ENCODE measurements around the gene IRAK3.

IRAK3 gene

DNA sequence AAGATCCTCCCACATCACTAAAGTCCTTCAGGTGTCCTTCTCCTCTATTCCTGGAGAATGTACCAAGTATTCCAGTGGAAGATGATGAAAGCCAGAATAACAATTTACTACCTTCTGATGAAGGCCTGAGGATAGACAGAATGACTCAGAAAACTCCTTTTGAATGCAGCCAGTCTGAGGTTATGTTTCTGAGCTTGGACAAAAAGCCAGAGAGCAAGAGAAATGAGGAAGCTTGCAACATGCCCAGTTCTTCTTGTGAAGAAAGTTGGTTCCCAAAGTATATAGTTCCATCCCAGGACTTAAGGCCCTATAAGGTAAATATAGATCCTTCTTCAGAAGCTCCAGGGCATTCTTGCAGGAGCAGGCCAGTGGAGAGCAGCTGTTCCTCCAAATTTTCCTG is 58.7 kb downstream of the IRAK3 start:
- no peak overlapping the region for H3K4me3 ChIP-seq (ENCODE audit: low read depth, low read length)

DNA sequence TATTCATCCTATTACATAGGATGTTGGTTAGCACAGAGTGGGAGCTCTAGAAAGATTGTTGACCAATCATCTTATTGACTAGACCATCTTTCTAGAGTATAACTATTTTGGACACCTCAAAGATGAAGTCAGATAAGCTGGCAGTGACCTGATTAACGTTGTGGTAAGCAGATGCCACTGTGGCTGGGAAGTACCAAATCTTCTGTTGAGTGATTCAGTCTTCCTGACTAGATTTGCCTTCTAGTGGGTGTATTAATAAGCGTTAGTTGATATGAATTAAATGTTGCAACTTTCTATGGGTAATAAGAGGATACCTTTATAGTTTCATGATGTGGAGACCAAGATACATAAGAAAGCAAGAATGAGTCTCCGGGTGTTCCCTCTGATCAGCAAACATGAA is 62.0 kb downstream of the IRAK3 start:
- H3K4me3 ChIP-seq (ENCODE audit: low read depth, low read length), result no peak overlapping the region

DNA sequence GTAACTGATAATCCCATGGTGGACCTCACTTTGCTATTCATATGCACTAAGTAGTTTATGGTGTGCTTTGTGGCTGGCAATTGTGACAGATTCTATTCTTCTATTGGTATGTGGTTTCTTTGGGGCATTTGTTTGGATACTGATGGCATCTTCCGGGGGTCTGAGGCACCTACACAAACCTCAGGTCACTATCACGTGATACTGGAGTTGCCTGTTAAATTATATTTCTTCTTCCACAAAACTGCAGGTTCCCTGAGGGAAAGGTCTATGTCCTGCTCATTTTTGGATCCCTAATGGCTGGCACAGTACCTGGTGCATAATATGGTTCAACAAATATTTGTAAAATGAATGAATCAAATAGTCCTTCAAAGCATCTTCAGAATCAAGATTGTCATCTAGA is 63.8 kb downstream of the IRAK3 start:
- no peak overlapping the region for H3K4me3 ChIP-seq (ENCODE audit: low read depth, low read length)

DNA sequence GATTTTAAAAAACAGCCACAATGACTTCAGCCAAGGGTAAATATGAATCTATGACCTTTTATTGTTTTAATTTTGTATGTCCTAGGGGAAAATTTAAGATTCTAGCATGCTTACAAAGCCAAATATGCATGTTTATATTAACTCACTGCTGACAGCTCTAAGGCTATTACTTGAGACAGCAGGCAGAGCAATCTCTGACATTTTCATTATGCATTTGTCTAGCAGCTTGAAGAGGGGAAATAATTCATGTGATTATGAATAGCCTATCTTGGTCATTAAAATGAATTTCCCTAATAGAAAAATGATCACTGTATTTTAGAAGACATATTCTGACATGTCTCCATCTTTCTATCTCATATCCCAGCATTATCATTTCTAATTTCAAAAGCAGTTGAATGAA is 66.7 kb downstream of the IRAK3 start:
- no peak overlapping the region for H3K4me3 ChIP-seq (ENCODE audit: low read depth, low read length)

DNA sequence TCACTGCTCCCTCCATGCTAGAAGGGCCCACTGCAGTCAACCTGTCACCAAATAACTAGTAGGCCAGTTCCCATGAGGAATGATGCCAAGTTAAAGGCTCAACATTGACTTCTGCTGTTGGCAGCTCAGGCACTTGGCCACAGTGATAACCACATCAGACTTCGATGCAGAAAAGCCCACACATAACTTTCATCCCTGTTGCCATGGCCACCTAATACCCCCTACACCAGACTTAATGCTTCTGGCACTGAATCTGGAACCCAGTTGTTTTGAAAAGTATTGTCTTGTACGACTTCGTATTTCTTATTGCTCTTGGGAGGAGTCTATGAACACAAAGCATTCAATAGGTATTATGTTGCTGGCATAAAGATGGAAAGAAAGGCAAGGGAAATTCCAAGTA is 69.0 kb downstream of the IRAK3 start:
- H3K4me3 ChIP-seq (ENCODE audit: low read depth, low read length), result no peak overlapping the region

DNA sequence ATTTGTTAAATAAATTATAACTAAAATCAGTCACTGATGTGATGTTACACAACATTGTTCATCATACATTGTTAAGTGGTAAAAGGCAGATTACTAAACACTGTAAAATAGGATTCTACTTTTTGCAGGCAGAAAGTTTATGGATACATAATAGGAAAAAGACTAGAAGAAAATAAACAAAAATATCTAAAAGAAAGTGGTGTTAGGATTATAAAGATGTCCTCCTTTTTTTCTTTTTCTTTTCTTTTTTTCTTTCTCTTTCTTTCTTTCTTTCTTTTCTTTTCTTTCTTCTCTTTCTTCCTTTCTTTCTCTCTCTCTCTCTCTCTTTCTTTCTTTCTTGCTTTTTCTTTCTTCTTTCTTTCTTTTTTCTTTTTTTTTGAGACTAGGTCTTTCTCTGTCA is 73.7 kb downstream of the IRAK3 start:
- no peak overlapping the region for H3K4me3 ChIP-seq (ENCODE audit: low read depth, low read length)

DNA sequence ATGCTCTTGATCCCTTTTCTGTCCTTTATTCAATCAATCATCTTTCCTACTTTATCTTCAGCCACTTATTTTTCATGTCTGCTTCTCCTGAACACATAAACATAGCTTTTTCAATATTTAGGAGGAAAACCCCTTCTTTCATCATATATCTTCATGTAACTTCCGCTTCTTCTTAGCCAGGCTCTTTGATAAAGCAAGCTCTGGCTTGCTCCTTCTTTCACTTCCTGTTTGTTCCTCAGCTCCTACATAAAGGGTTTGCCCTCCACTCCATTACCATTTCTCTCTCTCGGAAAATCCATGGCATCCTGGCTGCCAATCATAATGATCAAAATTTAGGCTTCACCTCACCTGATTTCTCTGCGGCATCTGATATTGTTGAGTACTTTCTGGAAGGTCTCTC is 79.5 kb downstream of the IRAK3 start:
- no peak overlapping the region for H3K4me3 ChIP-seq (ENCODE audit: low read depth, low read length)

DNA sequence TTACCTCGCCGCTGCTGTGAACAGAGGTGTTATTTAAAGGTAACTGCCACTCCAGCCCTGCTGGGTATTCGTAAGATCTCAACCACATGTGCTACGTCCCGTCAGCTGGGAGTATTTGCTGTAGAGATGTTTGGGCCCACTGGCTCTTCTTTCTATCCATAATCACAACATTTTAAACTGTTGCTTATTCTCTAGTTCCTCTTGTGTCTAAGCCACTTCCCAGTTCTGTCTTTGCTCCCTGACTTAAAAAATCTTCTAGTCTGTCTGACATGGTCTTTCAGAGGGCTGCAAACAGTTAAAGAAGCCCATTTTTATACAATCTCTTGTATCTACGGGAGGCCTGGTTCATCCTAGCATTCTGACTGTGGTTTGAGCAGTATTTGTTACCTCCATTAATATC is 80.1 kb downstream of the IRAK3 start:
- no peak overlapping the region for H3K4me3 ChIP-seq (ENCODE audit: low read depth, low read length)

DNA sequence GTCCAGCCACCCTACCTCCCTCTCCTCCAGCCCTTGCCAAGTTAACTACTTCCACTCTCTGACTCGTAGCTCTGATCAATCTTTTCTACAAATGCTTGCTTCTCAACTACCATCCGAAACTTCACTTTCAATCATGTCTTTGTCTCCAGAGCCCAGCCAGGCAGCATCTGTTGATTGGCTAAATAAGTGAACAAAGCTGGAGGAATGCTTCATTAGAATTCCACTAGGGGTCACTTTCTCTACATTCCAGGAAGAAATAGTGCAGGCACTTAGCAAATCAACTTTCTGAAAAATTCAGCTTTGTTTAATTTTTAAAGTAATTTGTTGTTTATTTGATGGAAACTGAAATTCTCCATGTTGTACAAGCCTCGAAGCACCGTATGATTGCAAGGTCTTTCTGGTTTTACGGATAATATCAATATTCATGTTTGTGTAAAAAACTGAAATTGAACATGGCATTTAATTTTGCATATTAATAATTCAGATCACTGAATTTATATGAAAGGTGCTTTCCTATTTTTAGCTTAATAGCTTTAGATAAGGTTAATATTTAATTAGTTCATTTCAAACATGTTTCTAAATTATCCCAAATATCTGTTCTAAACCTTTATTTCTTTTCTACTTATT is 80.9 kb downstream of the IRAK3 start:
- no peak overlapping the region for H3K4me3 ChIP-seq (ENCODE audit: low read depth, low read length)

DNA sequence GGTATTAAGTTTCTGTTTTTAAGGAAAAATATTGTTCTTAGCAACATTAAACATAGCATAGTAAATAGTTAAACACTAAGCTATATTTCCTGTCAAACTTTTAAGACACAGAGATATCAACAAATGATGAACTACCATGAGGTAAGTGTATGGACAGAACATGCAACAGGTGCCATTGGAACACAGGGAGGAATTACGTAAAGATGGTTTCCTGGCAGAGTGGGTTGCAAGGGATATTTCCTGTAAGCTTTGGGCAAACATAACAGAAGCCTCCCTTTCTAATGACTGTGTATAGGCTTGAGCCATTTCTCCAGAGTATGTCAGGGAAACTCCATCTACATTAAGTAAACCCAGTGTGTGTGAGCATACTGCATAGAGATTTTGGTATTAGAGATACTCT is 81.6 kb downstream of the IRAK3 start:
- H3K4me3 ChIP-seq (ENCODE audit: low read depth, low read length), result no peak overlapping the region

DNA sequence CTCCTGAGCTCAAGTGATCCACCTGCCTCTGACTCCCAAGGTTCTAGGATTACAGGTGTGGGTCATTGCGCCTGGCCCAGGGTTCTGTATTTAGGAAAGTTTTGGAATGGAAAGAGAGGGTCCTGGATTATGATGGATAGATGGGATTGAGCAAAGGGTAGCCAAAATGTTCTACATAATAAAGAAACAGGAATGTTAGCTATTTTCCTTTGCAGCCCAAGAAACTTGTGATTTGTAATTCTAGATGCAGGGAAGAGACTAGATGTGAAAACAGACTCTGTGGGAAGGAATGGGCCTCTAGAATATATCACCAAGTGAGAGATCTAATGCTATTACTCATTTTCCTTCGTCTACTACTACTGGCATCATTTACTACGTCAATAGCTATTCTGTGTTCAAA is 83.6 kb downstream of the IRAK3 start:
- no peak overlapping the region for H3K4me3 ChIP-seq (ENCODE audit: low read depth, low read length)

DNA sequence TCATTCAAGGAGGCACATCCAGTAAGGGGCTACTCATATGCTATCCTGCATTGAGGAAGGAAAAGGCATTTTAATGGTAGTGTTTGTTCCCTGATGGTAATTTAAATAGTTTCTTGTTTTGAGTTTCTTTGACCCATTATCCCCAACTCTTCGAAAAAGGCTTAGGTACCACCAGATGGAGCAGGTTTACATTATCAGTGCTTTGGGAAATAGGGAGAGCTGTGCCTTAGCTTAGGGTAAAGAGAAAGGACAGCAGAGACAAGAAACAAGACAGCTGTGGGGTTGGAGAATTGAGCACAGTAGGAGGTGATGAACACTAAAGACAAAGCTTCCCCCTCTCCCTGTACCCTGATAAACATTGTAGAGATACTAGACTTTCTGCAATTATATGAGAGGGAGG is 84.1 kb downstream of the IRAK3 start:
- no peak overlapping the region for H3K4me3 ChIP-seq (ENCODE audit: low read depth, low read length)

DNA sequence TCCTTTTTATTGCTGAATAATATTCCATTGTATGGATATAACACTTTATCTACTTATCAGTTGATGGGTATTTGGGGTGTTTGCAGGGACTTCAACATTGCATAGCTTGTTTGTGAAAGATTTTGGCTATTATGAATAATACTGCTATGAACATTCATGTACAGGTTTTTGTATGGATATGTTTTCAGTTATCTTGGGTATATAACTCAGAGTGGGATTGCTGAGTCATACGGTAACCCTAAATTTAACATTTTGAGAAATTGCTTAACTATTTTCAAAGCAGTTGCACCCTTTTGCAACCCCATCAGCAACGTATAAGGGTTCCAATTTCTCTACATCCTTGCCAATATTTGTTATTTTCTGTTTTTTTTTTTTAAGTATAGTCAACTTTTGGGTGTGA is 86.0 kb downstream of the IRAK3 start:
- H3K4me3 ChIP-seq (ENCODE audit: low read depth, low read length), result no peak overlapping the region

DNA sequence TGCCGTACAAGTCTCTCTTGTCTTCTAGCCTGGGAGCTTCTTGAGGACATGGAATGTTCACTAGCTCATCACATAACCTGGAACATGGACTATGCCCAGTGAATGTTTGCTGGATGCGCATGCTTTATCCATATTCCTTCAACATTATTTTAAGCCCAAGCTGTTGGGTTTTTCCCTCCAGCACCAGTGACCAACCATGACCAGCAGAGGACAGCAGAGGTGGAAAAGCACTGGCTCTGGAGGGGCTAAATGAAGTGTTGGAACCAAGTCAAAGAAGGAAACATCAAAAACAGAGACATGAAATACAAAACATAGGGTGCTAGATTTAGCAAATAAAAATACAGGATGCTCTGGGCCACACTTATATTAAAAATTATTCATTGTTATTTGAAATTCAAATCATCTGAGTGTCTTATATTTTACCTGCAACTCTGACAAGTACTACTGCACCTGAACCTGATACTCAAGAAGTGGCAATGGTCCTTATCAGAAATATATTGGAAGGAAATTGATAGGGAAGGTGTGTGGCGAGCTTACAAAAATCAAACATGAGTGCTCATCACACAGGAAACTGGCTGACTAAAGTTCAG is 90.2 kb downstream of the IRAK3 start:
- H3K4me3 ChIP-seq (ENCODE audit: low read depth, low read length), result no peak overlapping the region

DNA sequence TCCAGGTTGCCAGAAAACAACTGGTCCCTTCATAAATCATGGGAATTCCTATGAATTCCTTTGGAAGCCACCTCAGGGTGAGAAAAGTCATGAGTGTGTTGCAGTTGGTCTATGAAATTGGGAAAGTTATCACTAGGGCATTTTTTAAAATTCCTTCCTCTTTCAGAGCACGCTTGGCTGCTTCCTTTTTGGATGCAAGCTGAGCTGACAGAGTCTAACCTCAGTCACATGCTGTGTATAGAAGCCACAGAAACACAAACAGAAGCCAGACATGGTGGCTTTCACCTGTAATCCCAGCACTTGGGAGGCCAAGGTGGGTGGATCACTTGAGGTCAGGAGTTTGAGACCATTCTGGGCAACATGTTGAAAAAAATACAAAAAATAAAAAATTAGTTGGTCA is 91.5 kb downstream of the IRAK3 start:
- H3K4me3 ChIP-seq (ENCODE audit: low read depth, low read length), result no peak overlapping the region

DNA sequence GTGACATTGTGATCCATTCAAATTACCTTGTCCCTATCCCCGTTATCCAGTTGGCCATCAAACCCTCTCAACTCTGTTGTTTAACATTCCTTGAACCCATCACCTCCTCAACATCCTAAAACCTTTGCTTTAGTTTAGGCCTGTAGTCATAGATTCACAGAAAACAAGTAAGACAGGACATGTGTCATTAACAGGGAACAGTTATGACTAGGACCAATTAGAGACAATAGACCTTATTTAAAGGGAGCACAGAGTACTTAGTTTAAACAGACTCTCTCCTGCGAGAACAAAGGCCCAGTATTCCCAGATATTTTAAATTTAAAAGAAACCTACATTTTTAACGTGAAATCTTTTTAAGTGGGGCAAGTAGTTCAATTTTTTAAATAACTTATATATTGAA is 93.2 kb downstream of the IRAK3 start:
- no peak overlapping the region for H3K4me3 ChIP-seq (ENCODE audit: low read depth, low read length)

DNA sequence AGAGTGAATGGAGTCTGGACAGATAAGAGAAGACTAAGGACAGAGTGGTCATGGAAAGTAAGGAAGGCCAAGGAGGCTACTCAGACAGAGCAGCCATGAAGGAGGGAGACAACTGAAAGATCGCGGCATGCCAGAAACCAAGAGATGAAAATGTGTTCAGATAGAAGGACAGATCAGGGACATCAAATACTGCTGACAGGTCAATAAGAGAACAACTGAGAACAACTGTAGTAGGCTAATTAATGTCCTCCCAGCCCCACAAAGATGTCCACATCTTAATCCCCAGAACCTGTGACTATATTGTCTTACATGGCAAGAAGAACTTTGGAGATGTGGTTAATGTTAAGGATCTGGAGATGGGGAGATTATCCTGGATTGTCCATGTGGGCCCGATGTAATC is 98.3 kb downstream of the IRAK3 start:
- no peak overlapping the region for H3K4me3 ChIP-seq (ENCODE audit: low read depth, low read length)

DNA sequence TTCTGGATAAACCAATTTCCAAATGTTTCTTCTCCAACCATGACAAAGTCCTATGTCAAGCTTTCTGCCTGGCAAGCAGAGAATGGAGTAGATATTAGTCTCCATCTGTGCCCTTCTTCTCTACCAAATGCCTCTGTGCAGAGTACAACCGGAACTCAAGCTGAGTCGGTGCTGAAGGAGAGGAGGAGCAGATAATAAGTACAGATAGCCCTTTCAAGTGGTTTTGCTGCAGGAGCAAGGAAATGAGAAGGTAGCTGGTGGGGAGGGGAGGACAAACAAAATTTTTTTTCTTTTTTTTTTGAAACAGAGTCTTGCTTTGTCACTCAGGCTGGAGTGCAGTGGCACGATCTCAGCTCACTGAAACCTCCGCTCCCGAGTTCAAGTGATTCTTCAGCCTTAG is 99.1 kb downstream of the IRAK3 start:
- H3K4me3 ChIP-seq (ENCODE audit: low read depth, low read length), result no peak overlapping the region

DNA sequence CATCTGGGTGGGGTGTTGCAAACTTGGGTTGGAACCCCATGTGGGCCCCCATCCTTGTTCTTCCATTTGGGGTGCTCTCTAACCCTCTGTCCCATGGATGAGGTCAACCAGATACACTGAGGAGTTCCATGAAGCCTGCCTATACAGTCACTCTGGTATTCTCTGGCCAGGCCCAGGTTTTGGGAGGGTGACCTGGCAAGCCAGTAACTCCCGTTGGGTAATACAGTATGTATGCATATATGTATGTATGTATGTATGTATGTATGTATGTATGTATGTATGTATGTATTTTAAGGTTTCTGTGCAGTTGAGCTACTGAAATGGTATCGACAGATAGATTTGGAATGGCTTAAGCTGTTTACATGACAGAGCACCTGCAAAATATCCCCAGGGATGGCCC is 100.5 kb downstream of the IRAK3 start:
- no peak overlapping the region for H3K4me3 ChIP-seq (ENCODE audit: low read depth, low read length)

DNA sequence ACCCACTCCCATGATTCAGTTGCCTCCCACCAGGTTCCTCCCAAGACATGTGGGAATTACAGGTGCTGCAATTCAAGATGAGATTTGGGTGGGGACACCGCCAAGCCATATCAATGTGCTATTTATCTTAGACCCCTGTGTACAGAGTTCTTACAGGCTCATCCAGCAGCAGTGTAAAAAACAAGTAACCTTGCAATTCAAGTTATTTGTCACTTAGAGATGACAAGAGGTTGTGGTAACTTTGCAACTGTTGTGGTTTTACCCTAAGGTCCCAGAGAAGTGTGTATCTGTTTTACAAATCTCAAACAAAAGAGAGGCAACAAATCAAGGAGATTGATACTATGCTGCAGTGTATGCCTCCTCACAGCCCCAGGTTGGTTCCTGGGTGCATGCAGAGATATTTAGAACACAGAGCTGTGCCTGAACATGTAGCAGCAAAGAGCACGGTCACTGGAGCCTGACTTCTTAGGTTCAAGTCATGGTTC is 101.7 kb downstream of the IRAK3 start:
- H3K4me3 ChIP-seq (ENCODE audit: low read depth, low read length), result no peak overlapping the region

DNA sequence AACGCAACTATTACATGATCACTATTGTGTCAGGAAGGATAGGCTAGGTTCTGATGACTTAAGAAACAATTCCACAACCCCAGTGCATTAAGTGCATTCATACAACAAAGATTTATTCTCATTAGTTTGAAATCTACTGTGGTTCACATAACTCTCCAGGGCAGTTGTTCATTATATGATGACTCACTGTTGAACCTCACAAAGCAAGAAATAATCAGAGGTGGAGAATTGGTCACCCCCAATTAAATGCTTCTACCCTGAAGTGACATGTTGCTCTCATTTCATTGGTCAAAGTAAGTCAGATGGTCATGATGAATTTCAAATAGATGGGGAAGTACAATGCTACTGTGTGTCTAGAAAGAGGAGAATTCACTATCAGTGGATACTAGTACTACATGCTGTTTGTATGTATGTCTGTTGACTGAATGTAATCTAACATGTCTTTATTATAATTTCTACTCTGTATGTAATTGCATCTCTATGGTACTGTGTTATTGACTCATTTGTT is 107.2 kb downstream of the IRAK3 start:
- no peak overlapping the region for H3K4me3 ChIP-seq (ENCODE audit: low read depth, low read length)

DNA sequence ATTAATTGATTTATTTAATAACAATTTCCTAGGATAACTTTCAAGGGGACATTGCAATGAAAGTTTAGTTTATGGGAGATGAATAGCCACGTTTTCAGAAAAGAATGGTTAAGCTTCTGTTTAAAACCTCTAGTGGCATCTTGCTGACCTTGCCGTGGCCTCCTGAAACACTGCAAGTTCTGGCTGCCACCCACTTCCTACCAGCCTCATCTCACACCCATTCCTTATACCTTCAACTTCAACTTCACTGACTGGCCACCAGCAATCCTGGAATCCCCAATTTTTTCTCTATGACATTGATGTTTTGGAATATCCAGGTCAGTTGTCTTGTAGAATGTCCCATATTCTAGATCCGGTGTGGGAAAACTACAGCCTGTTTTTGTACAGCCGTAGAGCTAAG is 108.1 kb downstream of the IRAK3 start:
- H3K4me3 ChIP-seq (ENCODE audit: low read depth, low read length), result no peak overlapping the region

DNA sequence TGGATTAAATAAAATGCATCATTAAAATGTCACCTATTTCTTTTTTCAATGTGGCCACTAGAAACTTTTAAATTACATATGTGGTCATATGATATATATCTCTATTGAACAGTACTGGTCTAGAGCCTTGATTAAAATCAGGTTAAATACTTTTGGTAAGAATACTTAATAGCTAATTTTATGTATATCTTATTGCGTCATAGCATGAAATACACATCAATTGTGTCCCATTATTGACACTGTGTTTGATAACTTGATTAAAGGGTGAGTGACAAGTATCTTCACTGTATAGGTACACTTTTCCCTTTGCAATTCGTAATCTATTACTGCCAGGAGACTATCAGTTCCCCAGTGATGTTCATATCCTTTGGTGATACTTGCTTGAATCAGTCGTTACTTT is 108.9 kb downstream of the IRAK3 start:
- H3K4me3 ChIP-seq (ENCODE audit: low read depth, low read length), result no peak overlapping the region

Data from iPS-11a (cell line).